CD4-positive, alpha-beta memory T cell (primary cell): Measurements from ENCODE around the gene DRC1. TPM values are rescaled to one million over a fixed set of nuclear protein-coding genes. Genes with fewer than 3 reads are reported as not detected.

Source experiments
- CTCF ChIA-PET: fragments of 350-600 bp; sonication (Branson Sonifier 250); formaldehyde crosslinking; loops from one replicate; lab custom pipeline; 2021; ENCODE audit warnings: inconsistent platforms; ENCODE audit not compliant: partially characterized antibody; lab: Charles Lee
- POLR2A ChIA-PET: fragments of 350-600 bp; sonication (Branson Sonifier 250); formaldehyde crosslinking; loops from one replicate; lab custom pipeline; 2021; ENCODE audit not compliant: partially characterized antibody; lab: Charles Lee
- DNase-seq, 5 donors: peaks; one replicate each; pipeline versions ENCODE4 v3.0.0 to v3.0.0-alpha.2; 2020 to 2022; ENCODE audit warnings: mixed read lengths in 1 of 5
- H3K27ac ChIP-seq: one replicate; pipeline ENCODE4 v1.7.0; 2013; ENCODE audit warnings: low read depth, low read length
- H3K27me3 ChIP-seq: 2 replicates; pipeline ENCODE4 v1.7.0; 2013; ENCODE audit warnings: mild to moderate bottlenecking, low read length, moderate library complexity; ENCODE audit not compliant: insufficient read depth
- H3K36me3 ChIP-seq: 2 replicates; pipeline ENCODE4 v1.7.0; 2013; ENCODE audit warnings: mild to moderate bottlenecking, low read length, moderate library complexity; ENCODE audit not compliant: insufficient read depth
- H3K4me1 ChIP-seq: 2 replicates; pipeline ENCODE4 v1.7.0; 2013; ENCODE audit warnings: mild to moderate bottlenecking, low read length, moderate library complexity; ENCODE audit not compliant: insufficient read depth
- H3K4me3 ChIP-seq, 2 donors: one replicate each; pipeline ENCODE4 v1.7.0; 2013; ENCODE audit warnings: low read length in 2 of 2, mild to moderate bottlenecking in 1 of 2
- H3K9me3 ChIP-seq, 2 donors: one replicate each; pipeline ENCODE4 v1.7.0; 2013; ENCODE audit warnings: low read length in 2 of 2, control low read depth in 1 of 2; ENCODE audit not compliant: control insufficient read depth in 1 of 2
- H3K27ac Mint-ChIP-seq, 7 donors: one replicate each; pipeline ENCODE4 v1.8.0; 2020 to 2021; ENCODE audit warnings: mixed read lengths in 7 of 7, mild to moderate bottlenecking in 6 of 7, inconsistent platforms in 3 of 7, moderate library complexity in 3 of 7
- H3K27me3 Mint-ChIP-seq, 2 donors: one replicate each; pipeline ENCODE4 v1.8.0; 2020 to 2021; ENCODE audit warnings: mixed read lengths in 2 of 2
- H3K36me3 Mint-ChIP-seq, 2 donors: one replicate each; pipeline ENCODE4 v1.8.0; 2020 to 2021; ENCODE audit warnings: mixed read lengths in 2 of 2, inconsistent platforms in 1 of 2, mild to moderate bottlenecking in 1 of 2
- H3K4me1 Mint-ChIP-seq, 4 donors: one replicate each; pipeline ENCODE4 v1.8.0; 2020 to 2021; ENCODE audit warnings: mixed read lengths in 4 of 4, mild to moderate bottlenecking in 1 of 4
- H3K4me3 Mint-ChIP-seq, 8 donors: one replicate each; pipeline ENCODE4 v1.8.0; 2020 to 2021; ENCODE audit warnings: mixed read lengths in 8 of 8, mild to moderate bottlenecking in 7 of 8, moderate library complexity in 6 of 8, inconsistent platforms in 3 of 8
- H3K9me3 Mint-ChIP-seq, 8 donors: one replicate each; pipeline ENCODE4 v1.8.0; 2020 to 2021; ENCODE audit warnings: mixed read lengths in 8 of 8, mild to moderate bottlenecking in 5 of 8, inconsistent platforms in 3 of 8, moderate library complexity in 1 of 8
- intact Hi-C: fragments of 100-400 bp; cut with micrococcal nuclease; formaldehyde crosslinking; loops from one replicate; pipeline ENCODE4 v1.15.1; 2023
- polyA plus RNA-seq, 2 donors: library from polyadenylated mRNA; unstranded; fragments of 300-500 nt; fragmentation: Illumina TruSeq; gene quantifications; one replicate each; pipeline ENCODE4 v1.2.3, GENCODE V29; 2021
- total RNA-seq, 2 experiments: library from RNA; stranded (reverse); gene quantifications; one replicate each; pipeline ENCODE4 v1.2.3, GENCODE V29; 2021

The DRC1 gene
- total and polyA plus RNA-seq, 4 experiments from 2014 or later: not detected

GRCh38 chr2:26376799-26377198 is 24.9 kb upstream of the DRC1 start:
- H3K9me3 ChIP-seq: no peaks in the 10 kb centered on the region

DNA sequence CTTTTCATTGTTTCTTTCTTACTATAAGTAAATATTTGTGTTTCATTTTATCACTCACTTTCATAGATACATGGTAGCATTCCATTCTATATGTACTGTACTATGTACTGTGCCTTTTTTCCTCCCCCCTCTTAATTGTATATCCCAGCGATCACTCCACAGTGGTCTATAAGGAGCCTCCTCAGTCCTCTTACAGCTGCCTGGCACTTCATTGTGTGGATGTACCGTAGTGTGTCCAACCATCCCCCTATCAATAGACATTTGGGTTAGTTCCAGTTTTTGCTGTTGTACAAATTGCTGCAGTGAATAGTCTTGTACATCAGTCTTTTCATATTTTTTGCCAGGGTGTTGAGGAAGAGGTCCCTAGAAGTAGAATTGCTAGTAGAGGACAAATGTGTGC is 21.4 kb upstream of the DRC1 start:
- Mint-ChIP-seq H3K9me3 (no peaks in the 10 kb centered on the region), H3K27ac (peak overlapping the region in 1 of 7 donors; percentile 73), H3K27me3 (no peaks in the 10 kb centered on the region), H3K4me3 (no peak overlapping the region), H3K36me3 (peaks cover 35 to 47% of the 10 kb centered on the region in 2 donors), H3K4me1 (peaks cover 0 to 10% (median 2%) of the 10 kb centered on the region in 4 donors)
- no peak overlapping the region for H3K4me3 ChIP-seq
- H3K27ac ChIP-seq: no peak overlapping the region
- intact Hi-C loops: no loop called here
- H3K36me3 ChIP-seq: peaks cover 14% of the 10 kb centered on the region
- no peaks in the 10 kb centered on the region for H3K9me3 ChIP-seq
- ChIA-PET POLR2A (no interaction called here), CTCF (no interaction called here)
- DNase-seq: no peak
- H3K4me1 ChIP-seq: no peaks in the 10 kb centered on the region
- H3K27me3 ChIP-seq: no peaks in the 10 kb centered on the region

More at GRCh38 chr2:26376799-26377198, 24.9 kb upstream of the DRC1 start:
- no peak overlapping the region for H3K4me3 ChIP-seq
- H3K36me3 ChIP-seq: peaks cover 31% of the 10 kb centered on the region
- Mint-ChIP-seq H3K4me1 (peaks cover 0 to 6% (median 2%) of the 10 kb centered on the region in 4 donors), H3K27me3 (no peaks in the 10 kb centered on the region), H3K27ac (peak overlapping the region in 2 of 7 donors; percentile 54 to 61), H3K36me3 (peaks cover 42 to 54% of the 10 kb centered on the region in 2 donors), H3K9me3 (no peaks in the 10 kb centered on the region), H3K4me3 (peak overlapping the region in 1 of 8 donors; percentile 38)
- DNase-seq: no peak
- ChIA-PET CTCF (no interaction called here), POLR2A (no interaction called here)
- H3K4me1 ChIP-seq: no peaks in the 10 kb centered on the region
- intact Hi-C loops: no loop called here
- H3K27ac ChIP-seq: no peak overlapping the region
- H3K27me3 ChIP-seq: no peaks in the 10 kb centered on the region

- Histone ChIP-seq H3K27me3 (no peaks in the 10 kb centered on the region), H3K9me3 (no peaks in the 10 kb centered on the region), H3K36me3 (peaks cover 6% of the 10 kb centered on the region), H3K27ac (no peak overlapping the region), H3K4me3 (no peak overlapping the region), H3K4me1 (no peaks in the 10 kb centered on the region)
- intact Hi-C loops: no loop called here
- CTCF ChIA-PET: no interaction called here
- POLR2A ChIA-PET: interaction anchor here (0.8 to 1.0 kb wide), 2 partner anchors 36 to 83 kb away, joined by 3 read pairs; partner anchors contain the start of gene ADGRF3
- H3K4me1 Mint-ChIP-seq: peaks cover 0 to 10% (median 1%) of the 10 kb centered on the region in 4 donors
- H3K27me3 Mint-ChIP-seq: no peaks in the 10 kb centered on the region
- DNase-seq: no peak
- peak overlapping the region in 1 of 7 donors; percentile 75 for H3K27ac Mint-ChIP-seq
- peaks cover 29 to 46% of the 10 kb centered on the region in 2 donors for H3K36me3 Mint-ChIP-seq
- H3K4me3 Mint-ChIP-seq: no peak overlapping the region
- no peaks in the 10 kb centered on the region for H3K9me3 Mint-ChIP-seq
Measured at GRCh38 chr2:26382564-26382963, 19.2 kb upstream of the DRC1 start.

- ChIA-PET CTCF (interaction anchor here (0.6 kb wide), 1 partner anchor 1975 kb away, joined by 3 read pairs; no protein-coding TSS in a partner anchor), POLR2A (no interaction called here)
Measured at GRCh38 chr2:26384183-26384582, 17.5 kb upstream of the DRC1 start.

GRCh38 chr2:26384597-26384996 is 17.1 kb upstream of the DRC1 start:
- Mint-ChIP-seq H3K4me3 (no peak overlapping the region), H3K27me3 (no peaks in the 10 kb centered on the region), H3K27ac (no peak overlapping the region), H3K9me3 (no peaks in the 10 kb centered on the region), H3K4me1 (peaks cover 0 to 4% (median 0%) of the 10 kb centered on the region in 4 donors), H3K36me3 (peaks cover 22 to 49% of the 10 kb centered on the region in 2 donors)
- DNase-seq: no peak
- Histone ChIP-seq H3K27ac (no peak overlapping the region), H3K4me3 (no peak overlapping the region), H3K9me3 (no peaks in the 10 kb centered on the region), H3K4me1 (no peaks in the 10 kb centered on the region), H3K27me3 (no peaks in the 10 kb centered on the region), H3K36me3 (peaks cover 11% of the 10 kb centered on the region)
- CTCF ChIA-PET: no interaction called here
- intact Hi-C loops: no loop called here
- POLR2A ChIA-PET: no interaction called here

More at GRCh38 chr2:26384183-26384582, 17.5 kb upstream of the DRC1 start:
- peaks cover 0 to 4% (median 0%) of the 10 kb centered on the region in 4 donors for H3K4me1 Mint-ChIP-seq
- no peaks in the 10 kb centered on the region for H3K9me3 Mint-ChIP-seq
- DNase-seq: no peak
- Histone ChIP-seq H3K27me3 (no peaks in the 10 kb centered on the region), H3K4me1 (no peaks in the 10 kb centered on the region), H3K36me3 (peaks cover 8% of the 10 kb centered on the region), H3K4me3 (no peak overlapping the region), H3K9me3 (no peaks in the 10 kb centered on the region), H3K27ac (no peak overlapping the region)
- intact Hi-C loops: no loop called here
- H3K4me3 Mint-ChIP-seq: no peak overlapping the region
- no peaks in the 10 kb centered on the region for H3K27me3 Mint-ChIP-seq
- peaks cover 22 to 45% of the 10 kb centered on the region in 2 donors for H3K36me3 Mint-ChIP-seq
- H3K27ac Mint-ChIP-seq: peak overlapping the region in 2 of 7 donors; percentile 0 to 45

DNA sequence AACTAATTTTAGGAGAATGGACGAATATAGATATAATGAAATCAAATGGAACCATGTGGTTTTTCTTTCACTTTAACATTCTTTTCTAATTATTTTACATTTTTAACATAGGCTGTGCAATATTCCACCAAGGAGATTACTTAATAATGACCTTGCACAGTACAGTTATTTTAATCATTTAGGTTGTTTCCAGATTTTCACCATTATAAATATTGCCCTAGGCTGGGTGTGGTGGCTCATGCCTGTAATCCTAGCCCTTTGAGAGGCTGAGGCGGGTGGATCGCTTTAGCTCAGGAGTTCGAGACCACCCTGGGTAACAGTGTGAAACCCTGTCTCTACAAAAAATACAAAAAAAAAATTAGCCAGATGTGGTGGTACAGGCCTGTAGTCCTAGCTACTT is 14.5 kb upstream of the DRC1 start:
- CTCF ChIA-PET: interaction anchor here (0.7 kb wide), 1 partner anchor 11 kb away, joined by 4 read pairs; no protein-coding TSS in a partner anchor
- H3K27me3 Mint-ChIP-seq: no peaks in the 10 kb centered on the region
- peaks cover 29 to 48% of the 10 kb centered on the region in 2 donors for H3K36me3 Mint-ChIP-seq

GRCh38 chr2:26394694-26395093 is 7.0 kb upstream of the DRC1 start:
- POLR2A ChIA-PET: no interaction called here
- Mint-ChIP-seq H3K9me3 (no peaks in the 10 kb centered on the region), H3K36me3 (peaks cover 13 to 36% of the 10 kb centered on the region in 2 donors), H3K4me1 (peaks cover 3 to 13% (median 7%) of the 10 kb centered on the region in 4 donors), H3K27ac (peak overlapping the region in 1 of 7 donors; percentile 37), H3K4me3 (no peak overlapping the region), H3K27me3 (no peaks in the 10 kb centered on the region)
- intact Hi-C loops: no loop called here
- no peak for DNase-seq
- CTCF ChIA-PET: no interaction called here
- H3K36me3 ChIP-seq: peaks cover 4% of the 10 kb centered on the region
- H3K4me3 ChIP-seq: no peak overlapping the region
- no peak overlapping the region for H3K27ac ChIP-seq
- H3K27me3 ChIP-seq: no peaks in the 10 kb centered on the region
- H3K9me3 ChIP-seq: no peaks in the 10 kb centered on the region
- H3K4me1 ChIP-seq: no peaks in the 10 kb centered on the region

More for the DNA sequence above, 14.5 kb upstream of the DRC1 start:
- Mint-ChIP-seq H3K9me3 (no peaks in the 10 kb centered on the region), H3K4me1 (peaks cover 0 to 4% (median 0%) of the 10 kb centered on the region in 4 donors), H3K4me3 (no peak overlapping the region), H3K27ac (peak overlapping the region in 1 of 7 donors; percentile 41)
- Histone ChIP-seq H3K4me3 (no peak overlapping the region), H3K9me3 (no peaks in the 10 kb centered on the region), H3K27ac (no peak overlapping the region), H3K36me3 (peaks cover 16% of the 10 kb centered on the region), H3K4me1 (no peaks in the 10 kb centered on the region), H3K27me3 (no peaks in the 10 kb centered on the region)
- DNase-seq: no peak
- POLR2A ChIA-PET: no interaction called here
- intact Hi-C loops: no loop called here
